Measurements from ENCODE around the gene PIP5K1B. TPM values are rescaled to one million over a fixed set of nuclear protein-coding genes. Genes with fewer than 3 reads are reported as not detected.

Gene PIP5K1B
- total and polyA plus RNA-seq, 12 donors, result 2.1 to 24.0 (median 9.7) TPM

DNA sequence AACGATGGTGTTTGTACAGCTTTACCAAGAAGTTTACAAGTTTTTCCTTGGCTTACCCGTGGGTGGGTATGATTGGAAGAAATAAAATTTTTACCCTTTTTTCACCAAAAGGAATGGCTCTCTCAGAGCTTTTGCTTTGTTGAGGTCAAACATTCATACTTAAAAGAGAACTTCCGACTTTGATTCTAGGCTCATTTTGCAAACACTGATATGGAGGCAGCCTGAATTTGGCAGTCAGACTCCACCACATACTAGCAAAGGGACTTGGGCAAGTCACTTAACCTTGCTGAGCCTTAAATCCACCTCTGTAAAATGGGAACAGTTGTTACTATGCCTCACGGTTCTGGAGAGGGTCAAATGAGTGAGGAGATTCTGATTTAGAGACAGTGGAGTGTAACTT is 155.4 kb downstream of the PIP5K1B start:
- no peaks in the 10 kb centered on the region for H3K27me3 ChIP-seq
- intact Hi-C loops (cut with DNase I), result no loop called here
- no peak for TF ChIP-seq CTCF (IDR thresholded peaks at IDR 0.05)
- no peak for TF ChIP-seq POLR2A (IDR thresholded peaks at IDR 0.05)
- no peaks in the 10 kb centered on the region for H3K36me3 ChIP-seq (replicated peaks in 1 of 2)
- no peak overlapping the region for H3K27ac ChIP-seq
- DNase-seq, result no peak
- H3K4me3 ChIP-seq, result no peak overlapping the region
- WGBS, 4 donors, result 71 to 88% (median 81%) methylated on average over 4 of the region's 4 CpGs
- no peaks in the 10 kb centered on the region for H3K4me1 ChIP-seq (replicated peaks in 1 of 2)
- H3K9me3 ChIP-seq (replicated peaks in 1 of 3), result no peaks in the 10 kb centered on the region

- H3K36me3 ChIP-seq (replicated peaks in 1 of 2), result no peaks in the 10 kb centered on the region
- DNase-seq, result no peak
- H3K4me3 ChIP-seq, result no peak overlapping the region
- intact Hi-C loops (cut with DNase I), result no loop called here
- no peaks in the 10 kb centered on the region for H3K9me3 ChIP-seq (replicated peaks in 1 of 3)
- H3K4me1 ChIP-seq (replicated peaks in 1 of 2), result no peaks in the 10 kb centered on the region
- TF ChIP-seq POLR2A (IDR thresholded peaks at IDR 0.05), result no peak
- no peak for TF ChIP-seq CTCF (IDR thresholded peaks at IDR 0.05)
- no peak overlapping the region for H3K27ac ChIP-seq
- H3K27me3 ChIP-seq, result no peaks in the 10 kb centered on the region
- 80 to 89% (median 84%) methylated on average over 9 of the region's 9 CpGs for WGBS, 4 donors
These were observed 156.4 kb downstream of the PIP5K1B start for GRCh38 chr9:68861436-68861835.

DNA sequence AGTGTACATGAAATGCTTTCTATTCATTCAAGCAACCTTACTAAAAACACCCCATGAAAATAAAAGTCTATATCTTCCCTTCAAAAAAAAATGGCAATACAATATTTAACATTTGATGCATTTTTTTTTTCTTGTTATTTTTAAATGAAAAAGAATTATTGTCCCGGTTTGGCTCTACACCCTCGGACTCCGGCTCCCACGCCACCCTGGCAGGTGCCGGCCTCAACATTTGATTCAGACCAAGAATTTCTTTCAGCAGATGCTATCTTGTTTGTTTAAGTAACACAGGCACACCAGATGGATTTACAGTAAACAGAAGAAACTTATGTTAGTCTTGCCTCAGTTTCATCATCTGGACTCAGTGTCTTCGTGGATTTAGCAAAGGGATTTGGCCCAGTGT is 162.0 kb downstream of the PIP5K1B start:
- Histone ChIP-seq H3K4me1 (replicated peaks in 1 of 2) (peaks cover 4 to 5% of the 10 kb centered on the region in 2 donors), H3K4me3 (no peak overlapping the region), H3K27ac (no peak overlapping the region), H3K9me3 (replicated peaks in 1 of 3) (no peaks in the 10 kb centered on the region), H3K36me3 (replicated peaks in 1 of 2) (no peaks in the 10 kb centered on the region), H3K27me3 (no peaks in the 10 kb centered on the region)
- no peak for TF ChIP-seq POLR2A (IDR thresholded peaks at IDR 0.05)
- no peak for TF ChIP-seq CTCF (IDR thresholded peaks at IDR 0.05)
- intact Hi-C loops (cut with DNase I), result no loop called here
- WGBS, 4 donors, result 92 to 98% (median 93%) methylated on average over 6 of the region's 6 CpGs
- DNase-seq, result no peak

GRCh38 chr9:68869022-68869421 is 164.0 kb downstream of the PIP5K1B start:
- H3K27ac ChIP-seq, result no peak overlapping the region
- intact Hi-C loops (cut with DNase I), result no loop called here
- H3K9me3 ChIP-seq (replicated peaks in 1 of 3), result no peaks in the 10 kb centered on the region
- H3K36me3 ChIP-seq (replicated peaks in 1 of 2), result no peaks in the 10 kb centered on the region
- H3K27me3 ChIP-seq, result no peaks in the 10 kb centered on the region
- peaks cover 11 to 14% of the 10 kb centered on the region in 2 donors for H3K4me1 ChIP-seq (replicated peaks in 1 of 2)
- no peak for TF ChIP-seq POLR2A (IDR thresholded peaks at IDR 0.05)
- TF ChIP-seq CTCF (IDR thresholded peaks at IDR 0.05), result no peak
- DNase-seq, result no peak
- no peak overlapping the region for H3K4me3 ChIP-seq
- WGBS, 4 donors, result 90 to 100% (median 95%) methylated on average over 3 of the region's 3 CpGs
